Progenitor cell of endocrine pancreas (in vitro differentiated cells): ENCODE results near the gene COX10. TPM values are rescaled to one million over a fixed set of nuclear protein-coding genes. Genes with fewer than 3 reads are reported as not detected.
"Not testable (repeated sequence)": the region's sequence is repeated elsewhere in the genome, so short reads cannot be mapped to it uniquely, and the experiment has no call there.

Experiments used
- DNase-seq: peaks from one replicate; pipeline ENCODE4 v3.0.0; 2021; ENCODE audit warnings: low spot score; ENCODE audit not compliant: unreplicated experiment
- H3K27ac Mint-ChIP-seq: 2 replicates; pipeline ENCODE4 v1.8.0; 2021; ENCODE audit warnings: mild to moderate bottlenecking, moderate library complexity, mixed read lengths
- H3K27me3 Mint-ChIP-seq: 2 replicates; pipeline ENCODE4 v1.8.0; 2021; ENCODE audit warnings: mixed read lengths
- H3K36me3 Mint-ChIP-seq: 2 replicates; pipeline ENCODE4 v1.8.0; 2022; ENCODE audit warnings: mixed read lengths; ENCODE audit not compliant: insufficient read depth
- H3K4me1 Mint-ChIP-seq: 2 replicates; pipeline ENCODE4 v1.8.0; 2021; ENCODE audit warnings: low read depth, mixed read lengths
- H3K4me3 Mint-ChIP-seq: 2 replicates; pipeline ENCODE4 v1.8.0; 2021; ENCODE audit warnings: low read depth, mild to moderate bottlenecking, moderate library complexity, mixed read lengths
- H3K9me3 Mint-ChIP-seq: 2 replicates; pipeline ENCODE4 v1.8.0; 2021; ENCODE audit warnings: low read depth, mixed read lengths
- total RNA-seq: library from RNA; stranded (reverse); gene quantifications from 2 replicates; pipeline ENCODE4 v1.2.1, GENCODE V29; 2021
- TF ChIP-seq, protein P1 (sequence below): fragments of 200-600 bp; sonication (generic); IDR thresholded peaks from one replicate; pipeline ENCODE4 v1.5.0; 2021; ENCODE audit warnings: antibody characterized with exemption, mild to moderate bottlenecking; ENCODE audit not compliant: unreplicated experiment

COX10 gene
- total RNA-seq, 1 donor from 2014 or later: 24.0 TPM

- DNase-seq: no peak
- TF ChIP-seq, protein P1, sequence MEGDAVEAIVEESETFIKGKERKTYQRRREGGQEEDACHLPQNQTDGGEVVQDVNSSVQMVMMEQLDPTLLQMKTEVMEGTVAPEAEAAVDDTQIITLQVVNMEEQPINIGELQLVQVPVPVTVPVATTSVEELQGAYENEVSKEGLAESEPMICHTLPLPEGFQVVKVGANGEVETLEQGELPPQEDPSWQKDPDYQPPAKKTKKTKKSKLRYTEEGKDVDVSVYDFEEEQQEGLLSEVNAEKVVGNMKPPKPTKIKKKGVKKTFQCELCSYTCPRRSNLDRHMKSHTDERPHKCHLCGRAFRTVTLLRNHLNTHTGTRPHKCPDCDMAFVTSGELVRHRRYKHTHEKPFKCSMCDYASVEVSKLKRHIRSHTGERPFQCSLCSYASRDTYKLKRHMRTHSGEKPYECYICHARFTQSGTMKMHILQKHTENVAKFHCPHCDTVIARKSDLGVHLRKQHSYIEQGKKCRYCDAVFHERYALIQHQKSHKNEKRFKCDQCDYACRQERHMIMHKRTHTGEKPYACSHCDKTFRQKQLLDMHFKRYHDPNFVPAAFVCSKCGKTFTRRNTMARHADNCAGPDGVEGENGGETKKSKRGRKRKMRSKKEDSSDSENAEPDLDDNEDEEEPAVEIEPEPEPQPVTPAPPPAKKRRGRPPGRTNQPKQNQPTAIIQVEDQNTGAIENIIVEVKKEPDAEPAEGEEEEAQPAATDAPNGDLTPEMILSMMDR: no peak
- H3K9me3 Mint-ChIP-seq: peaks cover 18% of the 10 kb centered on the region
- peaks cover 10% of the 10 kb centered on the region for H3K4me1 Mint-ChIP-seq
- no peak overlapping the region for H3K27ac Mint-ChIP-seq
- no peaks in the 10 kb centered on the region for H3K27me3 Mint-ChIP-seq
- peaks cover 25% of the 10 kb centered on the region for H3K36me3 Mint-ChIP-seq
- no peak overlapping the region for H3K4me3 Mint-ChIP-seq
These were observed 96.3 kb downstream of the COX10 start for GRCh38 chr17:14165616-14166015.

- peaks cover 18% of the 10 kb centered on the region for H3K9me3 Mint-ChIP-seq
- H3K4me3 Mint-ChIP-seq, H3K27me3 Mint-ChIP-seq, DNase-seq, H3K27ac Mint-ChIP-seq: not testable (repeated sequence)
- peaks cover 26% of the 10 kb centered on the region for H3K36me3 Mint-ChIP-seq
- H3K4me1 Mint-ChIP-seq: peaks cover 10% of the 10 kb centered on the region
These were observed 98.5 kb downstream of the COX10 start for GRCh38 chr17:14167831-14168230.

DNA sequence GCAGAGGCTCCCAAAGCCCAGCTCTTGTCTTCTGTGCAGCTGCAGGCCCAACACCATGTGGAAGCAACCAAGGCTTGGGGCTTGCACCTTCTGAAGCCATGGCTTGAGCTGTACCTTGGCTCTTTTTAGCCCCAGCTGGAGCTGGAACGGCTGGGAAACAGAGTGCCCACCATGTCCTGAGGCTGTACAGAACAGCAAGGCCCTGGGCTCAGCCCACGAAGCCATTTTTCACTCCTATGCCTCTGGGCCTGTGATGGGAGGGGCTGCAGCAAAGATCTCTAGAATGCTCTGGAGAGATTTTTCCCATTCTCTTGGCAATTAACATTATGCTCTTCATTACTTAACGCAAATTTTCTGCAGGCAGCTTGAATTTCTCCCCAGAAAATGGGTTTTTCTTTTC is 99.3 kb downstream of the COX10 start:
- TF ChIP-seq, protein P1: no peak
- no peak overlapping the region for H3K27ac Mint-ChIP-seq
- peaks cover 26% of the 10 kb centered on the region for H3K36me3 Mint-ChIP-seq
- H3K4me3 Mint-ChIP-seq: no peak overlapping the region
- DNase-seq: no peak
- no peaks in the 10 kb centered on the region for H3K27me3 Mint-ChIP-seq
- H3K9me3 Mint-ChIP-seq: peaks cover 18% of the 10 kb centered on the region
- peaks cover 10% of the 10 kb centered on the region for H3K4me1 Mint-ChIP-seq

DNA sequence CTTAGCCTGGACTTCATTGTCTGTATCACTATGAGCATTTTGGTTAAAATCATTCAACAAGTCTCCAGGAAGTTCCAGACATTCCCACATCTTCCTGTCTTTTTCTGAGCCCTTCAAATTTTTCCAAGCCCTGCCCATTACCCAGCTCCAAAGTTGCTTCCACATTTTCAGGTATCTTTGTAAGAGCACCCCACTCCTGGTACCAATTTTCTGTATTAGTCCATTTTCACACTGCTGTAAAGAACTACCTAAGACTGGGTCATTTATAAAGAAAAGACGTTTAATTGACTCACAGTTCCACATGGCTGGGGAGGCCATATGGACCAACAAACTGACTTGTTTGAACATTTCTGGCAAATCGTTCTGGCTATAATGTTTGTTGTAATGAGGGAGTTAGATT is 100.0 kb downstream of the COX10 start:
- Mint-ChIP-seq H3K4me3 (no peak overlapping the region), H3K36me3 (peaks cover 24% of the 10 kb centered on the region), H3K9me3 (peaks cover 18% of the 10 kb centered on the region), H3K27me3 (no peaks in the 10 kb centered on the region), H3K27ac (no peak overlapping the region), H3K4me1 (peaks cover 10% of the 10 kb centered on the region)
- DNase-seq: no peak
- TF ChIP-seq, protein P1: no peak

DNA sequence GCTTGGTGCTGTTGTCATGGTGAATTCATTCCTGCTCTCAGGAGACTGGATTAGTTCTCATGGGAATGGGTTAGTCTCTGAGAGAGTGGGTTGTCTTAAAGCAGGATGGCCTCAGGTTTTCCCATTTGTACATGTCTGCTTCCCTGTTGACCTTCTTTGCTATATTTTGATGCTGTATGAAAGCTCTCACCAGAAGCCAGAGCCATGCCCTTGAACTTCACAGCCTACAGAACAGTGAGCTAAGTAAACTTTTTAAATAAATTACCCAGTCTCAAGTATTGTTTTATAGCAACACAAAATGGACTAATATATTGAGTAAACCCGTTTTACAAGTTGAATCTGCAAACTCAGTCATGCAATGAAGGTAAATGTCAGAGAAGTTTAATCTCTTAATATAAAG is 100.6 kb downstream of the COX10 start:
- H3K4me1 Mint-ChIP-seq: peaks cover 5% of the 10 kb centered on the region
- peaks cover 18% of the 10 kb centered on the region for H3K9me3 Mint-ChIP-seq
- TF ChIP-seq, protein P1: no peak
- H3K27me3 Mint-ChIP-seq: no peaks in the 10 kb centered on the region
- DNase-seq: no peak
- no peak overlapping the region for H3K4me3 Mint-ChIP-seq
- H3K27ac Mint-ChIP-seq: no peak overlapping the region
- peaks cover 24% of the 10 kb centered on the region for H3K36me3 Mint-ChIP-seq

- H3K9me3 Mint-ChIP-seq, H3K36me3 Mint-ChIP-seq, DNase-seq, H3K4me1 Mint-ChIP-seq, H3K27me3 Mint-ChIP-seq, H3K27ac Mint-ChIP-seq, H3K4me3 Mint-ChIP-seq: not testable (repeated sequence)
These were observed 107.7 kb downstream of the COX10 start for GRCh38 chr17:14176989-14177388.

DNA sequence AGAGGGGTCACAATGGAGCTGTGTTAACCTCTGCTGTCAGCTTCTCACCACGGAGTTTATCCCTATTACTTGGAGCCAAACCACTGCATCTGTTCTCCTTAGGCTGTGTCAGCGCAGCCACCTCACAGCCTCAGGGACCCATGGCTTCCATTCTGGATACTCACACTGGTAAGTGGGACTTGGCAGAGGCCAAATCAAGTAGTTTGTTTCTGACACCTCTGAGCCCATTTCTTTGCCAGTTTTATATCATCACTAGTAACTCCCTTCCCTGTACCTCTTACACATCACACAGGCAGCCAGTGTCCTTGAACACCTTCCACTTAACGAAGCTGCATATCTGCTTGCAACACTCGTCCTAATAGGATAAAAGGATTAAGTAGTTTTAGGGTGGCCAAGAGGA is 108.5 kb downstream of the COX10 start:
- H3K36me3 Mint-ChIP-seq, H3K4me3 Mint-ChIP-seq, H3K27me3 Mint-ChIP-seq, DNase-seq, H3K27ac Mint-ChIP-seq, H3K4me1 Mint-ChIP-seq, H3K9me3 Mint-ChIP-seq: not testable (repeated sequence)

GRCh38 chr17:14179951-14180350 is 110.6 kb downstream of the COX10 start:
- H3K4me3 Mint-ChIP-seq, H3K36me3 Mint-ChIP-seq, H3K27me3 Mint-ChIP-seq, H3K9me3 Mint-ChIP-seq, DNase-seq, H3K27ac Mint-ChIP-seq, H3K4me1 Mint-ChIP-seq: not testable (repeated sequence)

DNA sequence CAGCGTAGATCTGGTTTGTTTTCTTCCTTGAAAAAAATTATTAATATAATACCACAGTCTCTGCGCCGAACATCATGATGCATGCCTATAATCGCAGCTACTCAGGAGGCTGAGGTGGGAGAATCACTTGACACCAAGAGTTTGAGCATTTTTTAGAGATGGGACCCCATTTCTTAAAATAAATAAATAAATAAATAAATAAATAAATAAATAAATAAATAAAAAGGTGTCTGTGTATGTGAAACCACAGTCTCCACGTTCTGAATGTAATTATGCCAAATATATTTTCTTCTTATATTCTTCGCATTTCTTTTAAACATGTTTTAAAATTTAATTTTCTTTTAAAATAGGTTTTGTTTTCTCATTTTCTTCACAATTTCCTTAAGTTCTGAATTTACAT is 112.8 kb downstream of the COX10 start:
- DNase-seq, H3K4me1 Mint-ChIP-seq, H3K36me3 Mint-ChIP-seq, H3K4me3 Mint-ChIP-seq, H3K9me3 Mint-ChIP-seq, H3K27me3 Mint-ChIP-seq, H3K27ac Mint-ChIP-seq: not testable (repeated sequence)

GRCh38 chr17:14184536-14184935 is 115.2 kb downstream of the COX10 start:
- not testable (repeated sequence) for H3K9me3 Mint-ChIP-seq, H3K4me3 Mint-ChIP-seq, H3K36me3 Mint-ChIP-seq, DNase-seq, H3K27me3 Mint-ChIP-seq, H3K27ac Mint-ChIP-seq, H3K4me1 Mint-ChIP-seq
